WTC11 (cell line): ENCODE data around the gene PDE8A. TPM values are rescaled to one million over a fixed set of nuclear protein-coding genes. Genes with fewer than 3 reads are reported as not detected.

Source experiments
- ATAC-seq: fragments of 200-7000 bp; cut with Tn5 transposase; 2 replicates; pipeline ENCODE4 v1.10.0; 2021; ENCODE audit warnings: mild to moderate bottlenecking, moderate library complexity
- CTCF ChIA-PET: fragments of 300-600 bp; sonication (Branson Sonifier 250); formaldehyde crosslinking; loops from one replicate; lab custom pipeline; 2021; ENCODE audit warnings: antibody characterized with exemption; lab: Charles Lee
- POLR2A ChIA-PET: fragments of 350-600 bp; sonication (Branson Sonifier 250); formaldehyde crosslinking; loops from one replicate; lab custom pipeline; 2021; ENCODE audit warnings: antibody characterized with exemption; lab: Charles Lee
- DNase-seq: peaks from one replicate; pipeline ENCODE4 v3.0.0; 2021; ENCODE audit warnings: low spot score
- H3K27ac Mint-ChIP-seq: 2 replicates; pipeline ENCODE4 v1.8.0; 2021; ENCODE audit warnings: mixed read lengths
- H3K27me3 Mint-ChIP-seq: 2 replicates; pipeline ENCODE4 v1.8.0; 2021; ENCODE audit warnings: low read depth, mild to moderate bottlenecking, moderate library complexity, mixed read lengths
- H3K36me3 Mint-ChIP-seq: 2 replicates; pipeline ENCODE4 v1.8.0; 2021; ENCODE audit warnings: mixed read lengths
- H3K4me1 Mint-ChIP-seq: 2 replicates; pipeline ENCODE4 v1.8.0; 2022; ENCODE audit warnings: mixed read lengths
- H3K4me3 Mint-ChIP-seq: 2 replicates; pipeline ENCODE4 v1.8.0; 2021; ENCODE audit warnings: mild to moderate bottlenecking, moderate library complexity, mixed read lengths
- H3K9me3 Mint-ChIP-seq: 2 replicates; pipeline ENCODE4 v1.8.0; 2021; ENCODE audit warnings: mixed read lengths
- AFF4 ChIP-seq: sonication (generic); formaldehyde crosslinking; IDR thresholded peaks from 2 replicates; pipeline ENCODE4 v1.8.1; 2023; ENCODE audit warnings: mild to moderate bottlenecking, missing genetic modification reagents, borderline replicate concordance
- ATF1 ChIP-seq: sonication (generic); formaldehyde crosslinking; IDR thresholded peaks from 2 replicates; pipeline ENCODE4 v1.8.1; 2023; ENCODE audit warnings: mild to moderate bottlenecking, moderate library complexity, missing genetic modification reagents
- CBFB ChIP-seq: sonication (generic); formaldehyde crosslinking; IDR thresholded peaks from 2 replicates; pipeline ENCODE4 v1.8.1; 2022; ENCODE audit warnings: mild to moderate bottlenecking, low read depth, missing genetic modification reagents
- CDX4 ChIP-seq: fragments of 250-450 bp; sonication (Bioruptor Pico); IDR thresholded peaks from 2 replicates; pipeline ENCODE4 v1.9.0; 2021; ENCODE audit warnings: moderate library complexity, mild to moderate bottlenecking, inconsistent platforms, borderline replicate concordance
- CREM ChIP-seq: sonication (generic); formaldehyde crosslinking; IDR thresholded peaks from 2 replicates; pipeline ENCODE4 v1.8.1; 2022; ENCODE audit warnings: mild to moderate bottlenecking, missing genetic modification reagents, moderate library complexity
- ETV6 ChIP-seq: sonication (generic); formaldehyde crosslinking; IDR thresholded peaks from 2 replicates; pipeline ENCODE4 v1.8.1; 2022; ENCODE audit warnings: mild to moderate bottlenecking, missing genetic modification reagents
- FOXJ3 ChIP-seq: sonication (generic); formaldehyde crosslinking; IDR thresholded peaks from 2 replicates; pipeline ENCODE4 v1.9.0; 2021; ENCODE audit warnings: missing genetic modification reagents, mild to moderate bottlenecking, borderline replicate concordance
- MLX ChIP-seq: sonication (generic); formaldehyde crosslinking; IDR thresholded peaks from 2 replicates; pipeline ENCODE4 v1.8.1; 2023; ENCODE audit warnings: mild to moderate bottlenecking, missing genetic modification reagents, moderate library complexity
- NFATC4 ChIP-seq: fragments of 250-450 bp; sonication (Bioruptor Pico); IDR thresholded peaks from 2 replicates; pipeline ENCODE4 v1.9.0; 2021; ENCODE audit warnings: mild to moderate bottlenecking
- NFE2L1 ChIP-seq: sonication (generic); formaldehyde crosslinking; IDR thresholded peaks from 2 replicates; pipeline ENCODE4 v1.8.1; 2023; ENCODE audit warnings: missing genetic modification reagents
- NFYB ChIP-seq: sonication (generic); formaldehyde crosslinking; conservative IDR thresholded peaks from 2 replicates; pipeline ENCODE4 v1.8.0; 2022; ENCODE audit warnings: low read depth, missing genetic modification reagents
- NR1H2 ChIP-seq: sonication (generic); formaldehyde crosslinking; IDR thresholded peaks from 2 replicates; pipeline ENCODE4 v1.9.0; 2021; ENCODE audit warnings: mild to moderate bottlenecking, moderate library complexity, missing genetic modification reagents
- NR2C2 ChIP-seq: sonication (generic); formaldehyde crosslinking; IDR thresholded peaks from 2 replicates; pipeline ENCODE4 v1.8.0; 2022; ENCODE audit warnings: mild to moderate bottlenecking, missing genetic modification reagents
- TCF7 ChIP-seq: sonication (generic); formaldehyde crosslinking; IDR thresholded peaks from 2 replicates; pipeline ENCODE4 v1.8.0; 2022; ENCODE audit warnings: mild to moderate bottlenecking, low read depth, missing genetic modification reagents, moderate library complexity
- TEAD4 ChIP-seq: sonication (generic); formaldehyde crosslinking; IDR thresholded peaks from 2 replicates; pipeline ENCODE4 v1.8.0; 2022; ENCODE audit warnings: mild to moderate bottlenecking, missing genetic modification reagents
- ZBTB43 ChIP-seq: sonication (generic); formaldehyde crosslinking; IDR thresholded peaks from 2 replicates; pipeline ENCODE4 v1.8.1; 2023; ENCODE audit warnings: mild to moderate bottlenecking, missing genetic modification reagents
- ZNF121 ChIP-seq: sonication (generic); formaldehyde crosslinking; IDR thresholded peaks from 2 replicates; pipeline ENCODE4 v1.8.0; 2023; ENCODE audit warnings: missing genetic modification reagents
- ZNF232 ChIP-seq: sonication (generic); formaldehyde crosslinking; IDR thresholded peaks from 2 replicates; pipeline ENCODE4 v1.8.0; 2022; ENCODE audit warnings: mild to moderate bottlenecking, missing genetic modification reagents
- ZNF671 ChIP-seq: fragments of 250-450 bp; sonication (Bioruptor Pico); IDR thresholded peaks from 2 replicates; pipeline ENCODE4 v1.8.0; 2021; ENCODE audit warnings: mild to moderate bottlenecking
- total RNA-seq: library from RNA; stranded (reverse); gene quantifications from 3 replicates; pipeline ENCODE4 v1.2.3, GENCODE V29; 2021
- TF ChIP-seq, protein P1 (sequence below): sonication (generic); formaldehyde crosslinking; IDR thresholded peaks from 2 replicates; pipeline ENCODE4 v1.8.1; 2022; ENCODE audit warnings: missing genetic modification reagents, borderline replicate concordance
- TF ChIP-seq, protein P2 (sequence below): sonication (generic); formaldehyde crosslinking; IDR thresholded peaks from 2 replicates; pipeline ENCODE4 v1.8.0; 2022; ENCODE audit warnings: mild to moderate bottlenecking, missing genetic modification reagents
- TF ChIP-seq, protein P3 (sequence below): sonication (generic); formaldehyde crosslinking; conservative IDR thresholded peaks from 2 replicates; pipeline ENCODE4 v1.8.1; 2022; ENCODE audit warnings: mild to moderate bottlenecking, missing genetic modification reagents

Gene PDE8A
- total RNA-seq, 1 experiment from 2014 or later: 13.9 TPM

DNA sequence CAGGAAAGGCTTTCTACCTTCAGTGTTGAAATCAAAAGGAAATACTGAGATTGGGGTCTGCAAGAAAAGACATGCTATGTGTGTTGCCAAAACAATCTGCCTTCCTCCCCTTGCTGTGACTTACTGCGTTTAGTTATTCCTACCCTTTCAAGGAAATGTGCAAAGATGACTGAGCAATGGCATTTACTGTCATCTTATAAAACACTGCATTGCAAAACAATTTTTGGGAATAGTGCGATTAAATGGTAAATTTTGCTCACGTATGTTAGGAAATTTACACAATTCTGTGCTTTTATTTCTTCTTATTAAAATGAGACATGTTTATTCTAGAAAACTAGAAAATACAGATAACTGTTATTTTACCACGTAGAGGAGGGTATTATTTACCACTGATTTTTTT, 45.8 kb downstream of the PDE8A start (continued):
- TF ChIP-seq FOXJ3 (CRISPR knock-in tag) (no peak), ZNF671 (CRISPR knock-in tag) (no peak), ZNF232 (CRISPR knock-in tag) (no peak)
- TF ChIP-seq, all 79 proteins: peak for 0

DNA sequence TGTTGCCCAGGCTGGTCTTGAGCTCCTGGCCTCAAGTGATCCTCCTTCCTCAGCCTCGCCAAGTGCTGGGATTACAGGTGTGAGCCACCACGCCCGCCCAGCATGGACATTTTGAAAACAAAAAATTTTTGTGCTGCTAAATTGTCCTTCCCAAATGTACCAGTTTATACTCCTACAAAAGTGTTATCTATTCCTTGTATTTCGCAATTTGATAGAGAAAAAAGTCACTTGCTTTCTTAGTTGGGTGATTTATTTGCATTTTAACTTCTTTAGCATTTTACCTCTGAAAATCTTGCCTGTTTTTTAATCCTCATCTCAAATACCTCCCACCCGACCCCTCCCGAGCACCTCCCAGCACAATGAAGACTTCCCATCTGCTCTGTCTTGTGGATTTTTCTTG, 46.8 kb downstream of the PDE8A start:
- no peaks in the 10 kb centered on the region for H3K9me3 Mint-ChIP-seq
- peaks cover 57% of the 10 kb centered on the region for H3K4me1 Mint-ChIP-seq
- POLR2A ChIA-PET: no interaction called here

More for the DNA sequence above, 46.8 kb downstream of the PDE8A start:
- Mint-ChIP-seq H3K27ac (no peak overlapping the region), H3K4me3 (no peak overlapping the region), H3K27me3 (no peaks in the 10 kb centered on the region), H3K36me3 (no peaks in the 10 kb centered on the region)
- ATAC-seq (no peak), DNase-seq (no peak)
- TF ChIP-seq NR2C2 (CRISPR knock-in tag) (no peak), NFYB (CRISPR knock-in tag) (no peak), ZBTB43 (CRISPR knock-in tag) (no peak), NR1H2 (CRISPR knock-in tag) (no peak), TCF7 (no peak), ZNF232 (CRISPR knock-in tag) (no peak), CREM (CRISPR knock-in tag) (no peak), ETV6 (no peak), NFE2L1 (CRISPR knock-in tag) (no peak), TEAD4 (CRISPR knock-in tag) (no peak), CDX4 (no peak), ZNF121 (CRISPR knock-in tag) (no peak), MLX (no peak), ATF1 (no peak), NFATC4 (CRISPR knock-in tag) (no peak), AFF4 (CRISPR knock-in tag) (no peak), CBFB (no peak)
- TF ChIP-seq, protein P1, sequence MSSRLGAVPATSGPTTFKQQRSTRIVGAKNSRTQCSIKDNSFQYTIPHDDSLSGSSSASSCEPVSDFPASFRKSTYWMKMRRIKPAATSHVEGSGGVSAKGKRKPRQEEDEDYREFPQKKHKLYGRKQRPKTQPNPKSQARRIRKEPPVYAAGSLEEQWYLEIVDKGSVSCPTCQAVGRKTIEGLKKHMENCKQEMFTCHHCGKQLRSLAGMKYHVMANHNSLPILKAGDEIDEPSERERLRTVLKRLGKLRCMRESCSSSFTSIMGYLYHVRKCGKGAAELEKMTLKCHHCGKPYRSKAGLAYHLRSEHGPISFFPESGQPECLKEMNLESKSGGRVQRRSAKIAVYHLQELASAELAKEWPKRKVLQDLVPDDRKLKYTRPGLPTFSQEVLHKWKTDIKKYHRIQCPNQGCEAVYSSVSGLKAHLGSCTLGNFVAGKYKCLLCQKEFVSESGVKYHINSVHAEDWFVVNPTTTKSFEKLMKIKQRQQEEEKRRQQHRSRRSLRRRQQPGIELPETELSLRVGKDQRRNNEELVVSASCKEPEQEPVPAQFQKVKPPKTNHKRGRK: no peak
- TF ChIP-seq, protein P2, sequence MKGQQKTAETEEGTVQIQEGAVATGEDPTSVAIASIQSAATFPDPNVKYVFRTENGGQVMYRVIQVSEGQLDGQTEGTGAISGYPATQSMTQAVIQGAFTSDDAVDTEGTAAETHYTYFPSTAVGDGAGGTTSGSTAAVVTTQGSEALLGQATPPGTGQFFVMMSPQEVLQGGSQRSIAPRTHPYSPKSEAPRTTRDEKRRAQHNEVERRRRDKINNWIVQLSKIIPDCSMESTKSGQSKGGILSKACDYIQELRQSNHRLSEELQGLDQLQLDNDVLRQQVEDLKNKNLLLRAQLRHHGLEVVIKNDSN (CRISPR knock-in tag): no peak
- TF ChIP-seq, protein P3, sequence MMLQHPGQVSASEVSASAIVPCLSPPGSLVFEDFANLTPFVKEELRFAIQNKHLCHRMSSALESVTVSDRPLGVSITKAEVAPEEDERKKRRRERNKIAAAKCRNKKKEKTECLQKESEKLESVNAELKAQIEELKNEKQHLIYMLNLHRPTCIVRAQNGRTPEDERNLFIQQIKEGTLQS: no peak
- CTCF ChIA-PET: interaction anchor here (1.2 kb wide), 1 partner anchor 458 kb away, joined by 3 read pairs; no protein-coding TSS in a partner anchor
